ENCODE measurements around the gene CD160. TPM values are rescaled to one million over a fixed set of nuclear protein-coding genes. Genes with fewer than 3 reads are reported as not detected.

CD160 gene
- total and polyA plus RNA-seq, 10 donors, result 2.2 to 17.7 (median 5.8) TPM

- no peak for DNase-seq
- WGBS, 5 donors, result 95 to 100% (median 97%) methylated on average over 1 of the region's 1 CpG
- Histone ChIP-seq H3K9me3 (no peaks in the 10 kb centered on the region), H3K27ac (no peak overlapping the region), H3K36me3 (peaks cover 0 to 21% (median 7%) of the 10 kb centered on the region in 6 donors), H3K4me3 (no peak overlapping the region), H3K4me1 (no peaks in the 10 kb centered on the region), H3K27me3 (replicated peaks in 1 of 7) (no peaks in the 10 kb centered on the region)
- TF ChIP-seq POLR2AphosphoS5 (IDR thresholded peaks at IDR 0.05), result no peak
- TF ChIP-seq, protein P1, sequence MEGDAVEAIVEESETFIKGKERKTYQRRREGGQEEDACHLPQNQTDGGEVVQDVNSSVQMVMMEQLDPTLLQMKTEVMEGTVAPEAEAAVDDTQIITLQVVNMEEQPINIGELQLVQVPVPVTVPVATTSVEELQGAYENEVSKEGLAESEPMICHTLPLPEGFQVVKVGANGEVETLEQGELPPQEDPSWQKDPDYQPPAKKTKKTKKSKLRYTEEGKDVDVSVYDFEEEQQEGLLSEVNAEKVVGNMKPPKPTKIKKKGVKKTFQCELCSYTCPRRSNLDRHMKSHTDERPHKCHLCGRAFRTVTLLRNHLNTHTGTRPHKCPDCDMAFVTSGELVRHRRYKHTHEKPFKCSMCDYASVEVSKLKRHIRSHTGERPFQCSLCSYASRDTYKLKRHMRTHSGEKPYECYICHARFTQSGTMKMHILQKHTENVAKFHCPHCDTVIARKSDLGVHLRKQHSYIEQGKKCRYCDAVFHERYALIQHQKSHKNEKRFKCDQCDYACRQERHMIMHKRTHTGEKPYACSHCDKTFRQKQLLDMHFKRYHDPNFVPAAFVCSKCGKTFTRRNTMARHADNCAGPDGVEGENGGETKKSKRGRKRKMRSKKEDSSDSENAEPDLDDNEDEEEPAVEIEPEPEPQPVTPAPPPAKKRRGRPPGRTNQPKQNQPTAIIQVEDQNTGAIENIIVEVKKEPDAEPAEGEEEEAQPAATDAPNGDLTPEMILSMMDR (IDR thresholded peaks at IDR 0.05 in 8 of 11, conservative IDR thresholded peaks at IDR 0.05 in 3 of 11), result no peak
- TF ChIP-seq POLR2A (IDR thresholded peaks at IDR 0.05), result no peak
- intact Hi-C loops (cut with DNase I; ENCODE audit: low total_unique reads), result no loop called here
Measured at GRCh38 chr1:145736191-145736590, 16.9 kb downstream of the CD160 start.

DNA sequence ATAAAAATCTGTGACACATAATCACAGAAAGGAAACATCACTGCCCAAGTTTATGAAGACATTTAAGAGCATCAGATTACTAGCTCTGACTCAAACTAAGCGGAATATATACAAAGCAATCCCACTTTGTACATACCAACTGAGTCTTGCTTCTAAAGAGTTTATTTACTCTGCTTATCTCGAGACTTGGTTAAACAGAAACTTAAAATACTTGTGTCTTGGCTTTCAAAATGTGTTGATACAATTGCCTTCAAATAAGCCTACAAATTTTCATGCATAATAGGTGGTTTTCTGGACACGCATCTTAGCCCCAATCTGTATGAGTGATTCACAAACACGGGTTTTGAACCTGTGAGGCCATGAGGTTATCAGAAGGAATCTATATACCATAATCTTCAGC is 21.0 kb downstream of the CD160 start:
- Histone ChIP-seq H3K9me3 (no peaks in the 10 kb centered on the region), H3K27me3 (replicated peaks in 1 of 7) (no peaks in the 10 kb centered on the region), H3K4me1 (no peaks in the 10 kb centered on the region), H3K4me3 (no peak overlapping the region), H3K27ac (no peak overlapping the region), H3K36me3 (peaks cover 0 to 56% (median 40%) of the 10 kb centered on the region in 6 donors)
- no peak for DNase-seq
- intact Hi-C loops (cut with DNase I; ENCODE audit: low total_unique reads), result no loop called here
- TF ChIP-seq, protein P1 (IDR thresholded peaks at IDR 0.05 in 8 of 11, conservative IDR thresholded peaks at IDR 0.05 in 3 of 11), result no peak
- 88 to 94% (median 91%) methylated on average over 4 of the region's 4 CpGs for WGBS, 5 donors

DNA sequence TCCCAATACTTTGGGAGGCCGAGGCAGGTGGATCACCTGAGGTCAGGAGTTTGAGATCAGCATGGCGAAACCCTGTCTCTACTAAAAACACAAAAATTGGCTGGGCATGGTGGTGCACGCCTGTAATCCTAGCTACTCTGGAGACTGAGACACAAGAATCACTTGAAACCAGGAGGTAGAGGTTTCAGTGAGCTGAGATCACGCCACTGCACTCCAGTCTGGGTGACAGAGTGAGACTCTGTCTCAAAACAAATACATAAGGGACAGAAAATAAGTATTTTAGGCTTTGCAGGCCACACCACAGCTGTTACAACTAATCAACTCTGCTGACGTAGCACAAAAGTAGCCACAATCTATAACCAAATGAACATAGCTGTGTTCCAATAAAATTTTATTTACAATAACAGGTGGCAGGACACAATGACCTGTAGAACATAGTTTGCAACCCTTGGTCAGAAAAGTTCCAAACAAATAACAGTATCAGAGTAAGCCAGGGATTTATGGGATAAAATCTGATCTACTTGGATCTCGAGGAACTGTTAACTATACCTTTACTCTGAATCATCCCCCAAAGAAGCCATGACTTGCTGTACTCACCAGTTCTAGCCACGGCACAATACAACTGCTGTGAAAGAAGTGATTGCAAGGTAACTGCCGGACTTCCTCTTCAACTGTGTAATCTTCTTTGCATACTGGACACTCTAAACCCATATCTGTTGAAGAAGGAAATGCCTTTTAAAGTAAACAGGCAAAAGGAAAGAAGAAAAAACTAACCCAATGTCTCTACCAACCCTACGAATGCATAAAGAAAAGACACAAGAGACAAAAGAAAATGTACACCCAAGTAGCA is 28.3 kb downstream of the CD160 start:
- intact Hi-C loops (cut with DNase I; ENCODE audit: low total_unique reads), result no loop called here
- H3K27me3 ChIP-seq (replicated peaks in 1 of 7), result no peaks in the 10 kb centered on the region
- DNase-seq, result no peak
- no peak for TF ChIP-seq POLR2AphosphoS5 (IDR thresholded peaks at IDR 0.05)
- no peak for TF ChIP-seq POLR2A (IDR thresholded peaks at IDR 0.05)
- TF ChIP-seq, protein P1 (IDR thresholded peaks at IDR 0.05 in 8 of 11, conservative IDR thresholded peaks at IDR 0.05 in 3 of 11), result no peak
- peak overlapping the region in 1 of 8 donors; percentile 3 for H3K27ac ChIP-seq
- H3K36me3 ChIP-seq, result peaks cover 0 to 100% (median 85%) of the 10 kb centered on the region in 6 donors
- no peaks in the 10 kb centered on the region for H3K4me1 ChIP-seq
- WGBS, 5 donors, result 63 to 89% (median 75%) methylated on average over 9 of the region's 9 CpGs
- no peak overlapping the region for H3K4me3 ChIP-seq
- no peaks in the 10 kb centered on the region for H3K9me3 ChIP-seq

GRCh38 chr1:145750426-145750825 is 31.1 kb downstream of the CD160 start:
- Histone ChIP-seq H3K27me3 (replicated peaks in 1 of 7) (no peaks in the 10 kb centered on the region), H3K27ac (no peak overlapping the region), H3K4me3 (no peak overlapping the region), H3K9me3 (no peaks in the 10 kb centered on the region), H3K4me1 (no peaks in the 10 kb centered on the region), H3K36me3 (peaks cover 0 to 98% (median 63%) of the 10 kb centered on the region in 6 donors)
- TF ChIP-seq, protein P1 (IDR thresholded peaks at IDR 0.05 in 8 of 11, conservative IDR thresholded peaks at IDR 0.05 in 3 of 11), result no peak
- TF ChIP-seq POLR2AphosphoS5 (IDR thresholded peaks at IDR 0.05) (no peak), POLR2A (IDR thresholded peaks at IDR 0.05) (no peak)
- DNase-seq, result no peak
- intact Hi-C loops (cut with DNase I; ENCODE audit: low total_unique reads), result no loop called here
- WGBS, 5 donors, result 54 to 84% (median 74%) methylated on average over 5 of the region's 5 CpGs
